Measurements from ENCODE around the gene PXMP2.
"Not testable (repeated sequence)": the region's sequence is repeated elsewhere in the genome, so short reads cannot be mapped to it uniquely, and the experiment has no call there.

PXMP2 gene

DNA sequence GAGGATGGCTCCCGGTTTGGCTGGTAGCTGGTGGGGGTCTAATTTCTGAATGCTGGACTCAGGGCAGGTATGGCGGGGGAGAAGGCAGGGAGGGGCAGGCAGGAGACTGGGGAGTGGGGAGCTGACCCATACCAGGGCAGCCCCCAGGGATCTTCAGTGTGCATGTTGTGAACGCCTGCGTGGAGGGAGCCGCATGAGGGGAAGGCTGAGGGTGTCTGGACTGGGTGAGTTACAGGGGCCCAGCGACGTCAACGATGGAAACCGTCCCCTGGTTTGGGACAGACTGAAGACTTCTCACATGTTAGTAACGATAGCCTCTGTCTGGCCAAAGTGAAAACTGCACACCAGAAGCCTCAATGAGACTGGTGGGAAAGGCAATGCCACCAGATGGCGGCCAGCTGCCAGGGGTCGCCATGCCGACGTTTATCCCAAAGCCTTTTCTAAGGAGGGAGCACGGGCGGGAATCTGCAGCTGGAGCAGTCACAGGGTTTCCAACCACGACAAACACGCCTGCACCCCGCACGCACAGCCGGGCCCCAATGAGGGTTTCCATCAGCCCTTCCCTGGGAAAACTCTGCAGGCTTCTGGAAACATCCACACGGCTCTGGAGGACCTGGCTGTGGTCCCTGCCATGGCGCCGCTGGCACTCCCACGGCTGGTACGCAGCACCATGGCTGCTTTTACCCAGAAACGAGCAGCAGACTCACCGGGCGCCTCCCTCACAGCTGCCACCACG lies 37.3 kb downstream of the PXMP2 start:
- DNase-seq: no peak

- DNase-seq: no peak
Measured at GRCh38 chr12:132726386-132726785, 39.0 kb downstream of the PXMP2 start.

GRCh38 chr12:132727091-132727794 lies 39.9 kb downstream of the PXMP2 start:
- DNase-seq: no peak

- DNase-seq: no peak
Measured at GRCh38 chr12:132728502-132728901, 41.1 kb downstream of the PXMP2 start.

DNA sequence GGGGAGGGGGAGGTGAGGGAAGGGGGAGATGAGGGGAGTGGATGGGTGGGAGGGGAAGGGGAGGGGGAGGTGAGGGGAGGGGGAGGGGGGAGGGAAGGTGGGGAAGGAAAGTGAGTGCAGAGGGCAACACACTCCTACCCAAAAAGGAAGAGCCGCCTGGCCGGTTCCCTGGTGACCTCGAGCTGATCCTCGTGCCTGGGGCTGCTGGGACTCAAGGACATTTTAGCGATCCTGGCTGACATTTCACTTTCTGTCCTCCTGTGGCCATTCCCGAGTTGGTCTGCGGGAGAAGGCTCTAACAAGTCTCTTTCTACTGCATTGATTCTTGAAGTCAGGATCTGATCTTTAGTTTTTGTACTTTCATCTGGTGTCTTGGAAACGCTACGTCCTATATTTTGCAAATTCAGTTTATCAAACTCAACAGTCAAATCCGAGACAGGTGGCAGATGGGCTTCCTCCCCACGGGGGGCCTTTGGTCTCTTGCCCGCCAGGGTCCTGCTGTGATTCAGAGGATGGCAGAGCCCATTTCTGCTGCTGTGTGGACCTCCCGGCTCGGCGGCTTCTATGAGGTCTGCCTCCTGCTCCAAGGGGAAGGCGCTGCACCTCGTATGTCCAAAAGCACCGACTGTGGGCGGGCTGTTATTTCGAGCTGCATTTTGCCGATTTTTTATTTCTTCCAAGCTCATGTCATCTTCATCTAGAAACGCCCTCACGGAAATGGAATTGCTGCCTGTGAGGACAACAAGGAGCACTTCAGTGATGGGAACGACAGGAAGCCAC lies 42.3 kb downstream of the PXMP2 start:
- no peak for DNase-seq

GRCh38 chr12:132730353-132730752 lies 43.0 kb downstream of the PXMP2 start:
- DNase-seq: no peak

DNA sequence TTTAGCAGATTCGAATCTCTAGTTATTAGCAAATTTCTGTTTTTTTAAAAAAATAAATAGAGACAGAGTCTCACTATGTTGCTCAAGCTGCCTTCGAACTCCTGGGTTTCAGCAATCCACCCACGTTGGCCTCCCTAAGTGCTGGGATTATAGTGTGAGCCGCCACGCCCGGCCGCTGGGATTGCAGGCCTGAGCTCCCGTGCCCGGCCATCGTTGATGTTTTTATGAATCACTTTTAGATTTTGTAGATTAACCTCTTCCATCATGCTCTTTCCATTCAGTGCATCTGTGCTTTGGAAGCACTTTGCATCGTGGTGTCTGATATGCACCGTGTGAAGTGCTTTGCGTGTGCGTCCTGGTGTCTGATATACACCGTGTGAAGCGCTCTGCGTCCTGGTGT lies 44.2 kb downstream of the PXMP2 start:
- no peak for DNase-seq

DNA sequence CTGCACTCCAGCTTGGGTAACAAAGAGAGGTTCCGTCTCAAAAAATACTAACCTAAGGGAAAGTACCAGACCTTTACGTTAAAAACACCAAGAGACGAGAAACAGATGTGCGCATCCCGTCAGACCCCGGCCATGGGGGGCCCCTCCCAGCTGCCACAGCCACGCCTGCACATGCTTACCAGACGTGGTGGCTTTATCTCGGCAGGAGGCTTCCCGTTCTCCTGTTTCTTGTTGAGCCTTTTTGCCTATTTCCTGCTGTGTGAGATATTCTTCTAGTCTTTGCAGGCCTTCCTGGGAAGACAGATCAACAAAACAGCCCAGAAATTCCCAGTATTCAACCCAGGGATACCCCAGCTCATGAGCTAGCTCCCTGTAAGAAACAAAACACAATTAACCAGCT lies 46.8 kb downstream of the PXMP2 start:
- no peak for DNase-seq

GRCh38 chr12:132735496-132735895 lies 48.1 kb downstream of the PXMP2 start:
- no peak for DNase-seq

- no peak for DNase-seq
Measured at GRCh38 chr12:132736378-132736777, 49.0 kb downstream of the PXMP2 start.

DNA sequence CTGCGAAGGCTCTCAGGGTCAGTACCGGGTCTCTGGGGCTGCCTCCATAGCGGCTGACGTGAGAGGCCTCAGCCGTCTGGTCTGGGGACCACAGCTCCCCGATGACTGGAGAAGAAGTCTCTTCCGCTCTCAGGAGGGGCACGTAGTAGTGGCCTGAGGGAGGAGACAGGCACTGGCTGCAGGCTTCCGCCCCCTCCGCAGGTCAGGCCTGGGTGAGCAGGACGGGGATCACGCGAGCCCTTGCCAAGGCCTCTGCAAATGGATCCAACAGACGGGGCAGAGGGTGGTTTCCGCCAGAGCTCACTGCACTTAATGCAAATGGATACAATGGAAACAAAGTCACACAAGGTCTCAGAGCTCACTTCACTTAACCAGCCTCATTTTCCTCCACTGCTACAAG lies 49.5 kb downstream of the PXMP2 start:
- DNase-seq: no peak

DNA sequence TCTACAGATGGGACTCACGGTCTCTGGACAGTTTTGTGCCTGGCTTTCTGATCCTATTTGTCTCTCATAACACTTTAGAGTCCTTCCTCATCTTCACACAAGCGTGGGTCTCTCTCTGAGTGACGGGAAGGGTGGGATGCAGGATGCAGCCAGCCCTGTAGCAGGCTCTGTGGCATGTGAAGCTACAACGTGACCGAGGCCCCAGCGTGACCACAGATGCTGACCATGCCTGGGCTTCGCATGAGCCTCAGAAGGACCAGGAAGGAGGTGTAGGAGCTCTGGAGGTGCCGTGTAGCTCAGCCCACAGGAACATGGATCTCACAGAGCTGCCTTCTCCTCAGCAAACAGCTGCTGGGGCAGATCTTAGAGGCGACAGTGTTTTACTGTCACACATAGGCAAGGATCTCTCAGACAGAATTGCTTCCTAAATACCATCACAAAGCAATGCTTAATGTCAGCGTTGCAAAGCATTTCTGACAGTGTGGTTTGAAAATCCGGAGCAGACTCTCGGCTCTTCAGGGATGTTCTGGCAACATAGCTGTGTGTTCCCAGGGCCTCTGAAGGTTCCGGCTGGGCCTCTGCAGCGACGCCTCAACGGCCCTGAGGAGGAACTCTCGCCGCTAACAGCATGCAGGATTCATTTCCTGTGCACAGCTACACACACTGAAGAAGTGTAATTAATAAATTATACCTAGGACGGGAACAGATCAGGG lies 52.4 kb downstream of the PXMP2 start:
- no peak for DNase-seq

GRCh38 chr12:132740313-132740646 lies 52.9 kb downstream of the PXMP2 start:
- no peak for DNase-seq

GRCh38 chr12:132740652-132741051 lies 53.3 kb downstream of the PXMP2 start:
- DNase-seq: no peak

GRCh38 chr12:132741620-132742019 lies 54.2 kb downstream of the PXMP2 start:
- DNase-seq: no peak

DNA sequence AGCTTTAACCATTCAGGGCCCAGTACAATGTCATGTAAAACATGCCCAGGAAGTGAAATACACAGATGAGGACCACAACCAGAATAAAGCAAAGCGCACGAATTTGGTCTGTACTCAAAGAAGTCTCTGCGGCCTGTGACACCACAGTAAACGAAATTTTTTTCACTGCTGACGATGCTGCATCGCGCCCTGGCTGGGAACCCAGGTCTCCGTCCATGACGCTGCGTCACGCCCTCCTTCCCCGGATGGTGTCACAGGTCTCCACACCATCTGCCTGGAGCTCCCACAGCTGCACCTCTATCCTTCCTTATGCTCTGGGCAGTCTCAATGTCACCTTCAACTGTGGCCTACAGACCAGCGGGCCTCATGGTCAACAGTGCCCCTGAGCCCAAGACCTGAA lies 56.4 kb downstream of the PXMP2 start:
- DNase-seq: no peak

- DNase-seq: no peak
Measured at GRCh38 chr12:132746613-132747012, 59.2 kb downstream of the PXMP2 start.

DNA sequence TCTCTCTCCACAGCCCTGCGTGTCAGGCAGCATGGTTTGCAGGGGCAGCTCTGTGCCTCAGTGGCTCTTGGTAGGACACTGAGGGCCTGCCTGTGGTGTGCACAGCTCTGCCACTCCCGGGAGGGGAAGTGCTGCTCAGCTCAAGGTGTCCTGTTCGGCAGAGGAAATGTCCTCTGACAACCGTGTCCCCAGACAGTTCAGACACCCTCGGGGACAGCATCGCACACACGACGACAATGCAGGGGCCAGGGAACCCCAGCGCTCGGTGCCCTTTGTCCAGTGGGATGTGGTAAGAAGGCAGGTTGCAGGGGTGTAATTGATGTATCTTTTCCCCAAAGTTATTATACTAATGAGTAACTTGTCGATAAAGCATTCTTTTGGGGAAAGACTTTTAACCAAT lies 60.0 kb downstream of the PXMP2 start:
- DNase-seq: no peak

- DNase-seq: no peak
Measured at GRCh38 chr12:132747896-132748295, 60.5 kb downstream of the PXMP2 start.

- no peak for DNase-seq
Measured at GRCh38 chr12:132748319-132748718, 60.9 kb downstream of the PXMP2 start.

GRCh38 chr12:132753670-132754069 lies 66.3 kb downstream of the PXMP2 start:
- DNase-seq: not testable (repeated sequence)

DNA sequence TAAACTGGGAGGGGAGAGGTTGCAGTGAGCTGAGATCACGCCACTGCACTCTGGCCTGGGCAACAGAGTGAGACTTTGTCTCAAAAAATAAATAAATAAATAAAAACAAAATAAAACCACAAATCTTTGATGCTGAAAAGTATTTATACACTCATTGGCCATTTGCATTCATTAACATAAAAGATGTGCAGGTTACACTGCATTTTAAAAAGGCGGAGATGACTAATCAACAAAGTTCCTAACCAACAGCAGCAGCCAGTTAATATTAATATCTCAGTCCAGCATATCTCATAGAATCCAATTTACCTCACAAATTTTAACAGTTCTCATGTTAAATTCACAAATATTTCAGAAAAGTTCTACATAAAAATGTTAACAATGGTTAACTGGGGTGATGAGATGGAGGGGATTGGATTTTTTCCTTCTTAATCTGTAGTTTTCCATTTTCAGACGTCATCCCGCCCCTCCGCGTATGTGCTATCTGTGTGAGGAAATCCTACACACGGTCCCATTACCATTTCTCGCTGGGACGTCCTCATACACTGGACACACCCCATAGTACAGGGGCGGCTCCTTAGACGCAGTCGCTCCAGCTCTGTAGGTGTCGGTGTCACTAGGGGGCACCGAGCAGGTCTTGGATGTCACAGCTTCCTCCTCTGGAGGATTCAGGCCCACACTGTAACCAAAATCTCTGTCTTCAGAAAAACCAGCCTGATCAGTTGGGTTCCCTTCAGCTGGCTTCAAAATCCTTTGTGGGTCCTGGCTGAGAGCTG lies 67.0 kb downstream of the PXMP2 start:
- DNase-seq: no peak
